Stimulated activated effector memory CD8-positive, alpha-beta T cell treated with anti-CD3 and anti-CD28 coated beads, Interleukin-12 subunit alpha, Interleukin-12 subunit beta, amount 100 ng/mL, for 72 hours (primary cell): ENCODE results near the gene KCNC3.
A peak's percentile ranks its signal among the peaks of the same experiment; 100 is the strongest.

Source experiments
- ATAC-seq: fragments of 150-1000 bp; cut with Tn5 transposase; 2 replicates; pipeline ENCODE4 v1.10.0; 2021
- DNase-seq, 2 donors: peaks; one replicate each; pipeline ENCODE4 v3.0.0; 2021 to 2022; ENCODE audit warnings: low spot score in 2 of 2
- H3K27ac Mint-ChIP-seq: one replicate; pipeline ENCODE4 v1.8.0; 2022; ENCODE audit warnings: mild to moderate bottlenecking, mixed read lengths
- H3K36me3 Mint-ChIP-seq: one replicate; pipeline ENCODE4 v1.8.0; 2022; ENCODE audit warnings: mild to moderate bottlenecking, mixed read lengths
- H3K4me1 Mint-ChIP-seq: one replicate; pipeline ENCODE4 v1.8.0; 2022; ENCODE audit warnings: mixed read lengths
- H3K4me3 Mint-ChIP-seq: one replicate; pipeline ENCODE4 v1.8.0; 2022; ENCODE audit warnings: mild to moderate bottlenecking, mixed read lengths
- H3K9me3 Mint-ChIP-seq: one replicate; pipeline ENCODE4 v1.8.0; 2022; ENCODE audit warnings: mixed read lengths

Gene KCNC3

GRCh38 chr19:50311723-50312635 is 17.2 kb downstream of the KCNC3 start:
- Mint-ChIP-seq H3K9me3 (no peaks in the 10 kb centered on the region), H3K27ac (no peak overlapping the region), H3K4me3 (no peak overlapping the region), H3K4me1 (peaks cover 21% of the 10 kb centered on the region), H3K36me3 (no peaks in the 10 kb centered on the region)
- no peak for DNase-seq
- ATAC-seq = no peak

GRCh38 chr19:50310759-50311465 is 18.3 kb downstream of the KCNC3 start:
- ATAC-seq (no peak), DNase-seq (no peak)
- Mint-ChIP-seq H3K27ac (no peak overlapping the region), H3K4me1 (peaks cover 17% of the 10 kb centered on the region), H3K36me3 (no peaks in the 10 kb centered on the region), H3K9me3 (no peaks in the 10 kb centered on the region), H3K4me3 (no peak overlapping the region)

GRCh38 chr19:50309396-50310125 is 19.6 kb downstream of the KCNC3 start:
- Mint-ChIP-seq H3K9me3 (no peaks in the 10 kb centered on the region), H3K4me1 (peaks cover 5% of the 10 kb centered on the region), H3K27ac (no peak overlapping the region), H3K36me3 (no peaks in the 10 kb centered on the region), H3K4me3 (no peak overlapping the region)
- DNase-seq = no peak
- ATAC-seq = no peak

GRCh38 chr19:50308991-50309390 is 20.2 kb downstream of the KCNC3 start:
- Mint-ChIP-seq H3K9me3 (no peaks in the 10 kb centered on the region), H3K27ac (no peak overlapping the region), H3K4me3 (no peak overlapping the region), H3K36me3 (no peaks in the 10 kb centered on the region), H3K4me1 (no peaks in the 10 kb centered on the region)
- no peak for ATAC-seq
- no peak for DNase-seq

- Mint-ChIP-seq H3K27ac (no peak overlapping the region), H3K4me3 (no peak overlapping the region), H3K36me3 (no peaks in the 10 kb centered on the region), H3K9me3 (no peaks in the 10 kb centered on the region), H3K4me1 (peaks cover 9% of the 10 kb centered on the region)
- DNase-seq (no peak), ATAC-seq (no peak)
Observed at GRCh38 chr19:50303558-50303957, 25.6 kb downstream of the KCNC3 start.

- ATAC-seq (no peak), DNase-seq (no peak)
- Mint-ChIP-seq H3K4me3 (no peak overlapping the region), H3K36me3 (no peaks in the 10 kb centered on the region), H3K4me1 (peaks cover 9% of the 10 kb centered on the region), H3K27ac (no peak overlapping the region), H3K9me3 (no peaks in the 10 kb centered on the region)
Observed at GRCh38 chr19:50301607-50301971, 27.6 kb downstream of the KCNC3 start.

- DNase-seq (no peak), ATAC-seq (peak; percentile 98)
- Mint-ChIP-seq H3K4me1 (peaks cover 9% of the 10 kb centered on the region), H3K27ac (no peak overlapping the region), H3K36me3 (no peaks in the 10 kb centered on the region), H3K9me3 (no peaks in the 10 kb centered on the region), H3K4me3 (no peak overlapping the region)
Observed at GRCh38 chr19:50300814-50301606, 28.2 kb downstream of the KCNC3 start.

GRCh38 chr19:50300051-50300450 is 29.1 kb downstream of the KCNC3 start:
- no peaks in the 10 kb centered on the region for H3K9me3 Mint-ChIP-seq
- ATAC-seq (no peak), DNase-seq (no peak)
- H3K4me3 Mint-ChIP-seq = no peak overlapping the region
- H3K36me3 Mint-ChIP-seq = no peaks in the 10 kb centered on the region
- peaks cover 9% of the 10 kb centered on the region for H3K4me1 Mint-ChIP-seq
- no peak overlapping the region for H3K27ac Mint-ChIP-seq

- H3K9me3 Mint-ChIP-seq = no peaks in the 10 kb centered on the region
- DNase-seq = no peak
- no peak overlapping the region for H3K4me3 Mint-ChIP-seq
- H3K4me1 Mint-ChIP-seq = no peaks in the 10 kb centered on the region
- H3K36me3 Mint-ChIP-seq = no peaks in the 10 kb centered on the region
- peak; percentile 26 for ATAC-seq
- no peak overlapping the region for H3K27ac Mint-ChIP-seq
Observed at GRCh38 chr19:50293263-50294004, 35.7 kb downstream of the KCNC3 start.

GRCh38 chr19:50292216-50292827 is 36.9 kb downstream of the KCNC3 start:
- DNase-seq (no peak), ATAC-seq (no peak)
- Mint-ChIP-seq H3K4me3 (no peak overlapping the region), H3K27ac (no peak overlapping the region), H3K36me3 (no peaks in the 10 kb centered on the region), H3K9me3 (peaks cover 4% of the 10 kb centered on the region), H3K4me1 (no peaks in the 10 kb centered on the region)

- peaks cover 10% of the 10 kb centered on the region for H3K9me3 Mint-ChIP-seq
- DNase-seq (no peak), ATAC-seq (no peak)
- no peaks in the 10 kb centered on the region for H3K4me1 Mint-ChIP-seq
- no peak overlapping the region for H3K27ac Mint-ChIP-seq
- H3K4me3 Mint-ChIP-seq = no peak overlapping the region
- H3K36me3 Mint-ChIP-seq = no peaks in the 10 kb centered on the region
Observed at GRCh38 chr19:50290775-50291174, 38.4 kb downstream of the KCNC3 start.

GRCh38 chr19:50290011-50290410 is 39.2 kb downstream of the KCNC3 start:
- H3K27ac Mint-ChIP-seq = no peak overlapping the region
- no peaks in the 10 kb centered on the region for H3K36me3 Mint-ChIP-seq
- H3K9me3 Mint-ChIP-seq = peaks cover 12% of the 10 kb centered on the region
- DNase-seq (no peak), ATAC-seq (no peak)
- H3K4me1 Mint-ChIP-seq = no peaks in the 10 kb centered on the region
- no peak overlapping the region for H3K4me3 Mint-ChIP-seq

GRCh38 chr19:50288954-50289353 is 40.2 kb downstream of the KCNC3 start:
- Mint-ChIP-seq H3K4me3 (no peak overlapping the region), H3K36me3 (no peaks in the 10 kb centered on the region), H3K27ac (no peak overlapping the region), H3K9me3 (peaks cover 12% of the 10 kb centered on the region), H3K4me1 (no peaks in the 10 kb centered on the region)
- no peak for DNase-seq
- no peak for ATAC-seq

GRCh38 chr19:50287331-50287730 is 41.8 kb downstream of the KCNC3 start:
- no peak overlapping the region for H3K4me3 Mint-ChIP-seq
- no peak overlapping the region for H3K27ac Mint-ChIP-seq
- H3K36me3 Mint-ChIP-seq = no peaks in the 10 kb centered on the region
- DNase-seq (no peak), ATAC-seq (no peak)
- H3K9me3 Mint-ChIP-seq = peaks cover 12% of the 10 kb centered on the region
- no peaks in the 10 kb centered on the region for H3K4me1 Mint-ChIP-seq
